Common myeloid progenitor, CD34-positive (primary cell): ENCODE data around the gene VAV3.

Experiments
- CTCF ChIA-PET: fragments of 350-600 bp; sonication (Branson Sonifier 250); formaldehyde crosslinking; loops from one replicate; lab custom pipeline; 2021; ENCODE audit warnings: antibody characterized with exemption; lab: Charles Lee
- POLR2A ChIA-PET: fragments of 350-600 bp; sonication (Branson Sonifier 250); formaldehyde crosslinking; loops from one replicate; lab custom pipeline; 2021; ENCODE audit warnings: antibody characterized with exemption; lab: Charles Lee
- DNase-seq, 3 donors: peaks; one replicate each; pipeline versions ENCODE4 v3.0.0 to v3.0.0-alpha.2; 2013
- H3K27ac ChIP-seq, 2 experiments: 1 replicate in 1 of 2; 2 replicates in 1 of 2; pipeline ENCODE4 v1.7.0; 2013; ENCODE audit warnings: inconsistent platforms in 2 of 2, low read length in 2 of 2, mild to moderate bottlenecking in 2 of 2, low read depth in 1 of 2, moderate library complexity in 1 of 2; ENCODE audit not compliant: severe bottlenecking in 2 of 2, insufficient read depth in 1 of 2, poor library complexity in 1 of 2
- H3K27me3 ChIP-seq, 5 experiments: replicated peaks in 2 of 5; 1 replicate in 3 of 5; 2 replicates in 2 of 5; pipeline versions ENCODE4 v1.6.1 to v1.7.0; 2013; ENCODE audit warnings: low read length in 4 of 5, mild to moderate bottlenecking in 2 of 5, moderate library complexity in 2 of 5, inconsistent platforms in 1 of 5; ENCODE audit not compliant: insufficient read depth in 5 of 5, control insufficient read depth in 4 of 5
- H3K36me3 ChIP-seq, 4 experiments: 1 replicate in 2 of 4; 2 replicates in 2 of 4; pipeline versions ENCODE4 v1.6.1 to v1.7.0; 2013; ENCODE audit warnings: low read length in 3 of 4, control low read depth in 1 of 4, mild to moderate bottlenecking in 1 of 4; ENCODE audit not compliant: control insufficient read depth in 4 of 4, insufficient read depth in 4 of 4
- H3K4me1 ChIP-seq, 4 experiments: 1 replicate in 3 of 4; 2 replicates in 1 of 4; pipeline versions ENCODE4 v1.6.1 to v1.7.1; 2013; ENCODE audit warnings: low read length in 3 of 4, mild to moderate bottlenecking in 3 of 4, control low read depth in 1 of 4, inconsistent platforms in 1 of 4, moderate library complexity in 1 of 4; ENCODE audit not compliant: control insufficient read depth in 4 of 4, insufficient read depth in 4 of 4; ENCODE audit errors: control extremely low read depth in 1 of 4
- H3K4me3 ChIP-seq, 7 experiments: 1 replicate in 4 of 7; 2 replicates in 3 of 7; pipeline versions ENCODE4 v1.5.1 to v1.7.0; 2013; ENCODE audit warnings: mild to moderate bottlenecking in 7 of 7, low read length in 6 of 7, moderate library complexity in 6 of 7, inconsistent platforms in 2 of 7, low read depth in 2 of 7, control low read depth in 1 of 7; ENCODE audit not compliant: insufficient read depth in 4 of 7, control insufficient read depth in 1 of 7; ENCODE audit errors: extremely low read depth in 1 of 7
- H3K9me3 ChIP-seq, 5 experiments: 1 replicate in 4 of 5; 2 replicates in 1 of 5; pipeline versions ENCODE4 v1.6.1 to v1.7.1; 2013; ENCODE audit warnings: low read length in 4 of 5, mild to moderate bottlenecking in 2 of 5, inconsistent platforms in 1 of 5, low read depth in 1 of 5, moderate library complexity in 1 of 5; ENCODE audit not compliant: control insufficient read depth in 4 of 5, insufficient read depth in 2 of 5; ENCODE audit errors: control extremely low read depth in 1 of 5
- WGBS: methylation state at CpG from one replicate; pipeline ENCODE4 v1.1.5; 2013; ENCODE audit not compliant: insufficient coverage; 5-methylcytosine and 5-hydroxymethylcytosine counted together

The VAV3 gene

DNA sequence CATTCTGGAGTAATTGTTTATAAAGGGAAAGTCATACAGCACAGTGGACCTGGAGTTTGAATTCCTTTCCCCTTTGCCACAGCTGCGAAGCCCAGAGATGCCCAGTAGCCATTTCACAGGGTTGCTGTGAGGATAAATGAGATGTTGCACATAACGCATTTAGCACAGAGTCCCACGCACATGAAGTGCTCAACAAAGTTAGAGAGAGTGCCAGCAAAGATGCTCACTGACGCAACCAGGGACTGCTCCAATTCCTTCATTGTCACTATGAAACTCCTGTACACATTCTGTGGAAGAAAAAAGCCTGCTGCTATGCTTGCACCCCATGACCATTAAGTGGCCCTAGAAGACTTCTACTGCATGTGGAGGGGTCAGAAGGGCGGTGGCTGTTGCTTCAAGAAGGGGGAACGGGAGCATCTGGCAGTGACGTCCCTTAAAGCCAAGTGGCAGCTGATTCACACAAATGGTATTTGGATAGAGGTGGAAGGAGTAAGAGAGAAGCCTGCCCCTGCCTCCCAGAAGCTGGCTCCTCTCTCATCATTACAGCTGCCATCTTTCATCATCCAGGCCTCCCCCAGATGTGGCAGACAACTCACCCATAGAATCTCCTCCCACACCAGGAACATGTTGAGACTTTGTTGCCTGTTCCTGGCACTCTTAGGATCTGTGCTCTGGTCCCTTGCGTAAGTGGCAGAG lies 26.5 kb upstream of the VAV3 start:
- DNase-seq: no peak
- Histone ChIP-seq H3K27ac (no peak overlapping the region), H3K9me3 (no peaks in the 10 kb centered on the region), H3K4me1 (no peaks in the 10 kb centered on the region), H3K27me3 (no peaks in the 10 kb centered on the region), H3K4me3 (no peak overlapping the region), H3K36me3 (no peaks in the 10 kb centered on the region)
- ChIA-PET CTCF (interaction anchor here (1.0 to 1.4 kb wide), 2 partner anchors 16 kb away, joined by 3 read pairs; no protein-coding TSS in a partner anchor), POLR2A (no interaction called here)
- WGBS: 98% methylated on average over 5 of the region's 8 CpGs

DNA sequence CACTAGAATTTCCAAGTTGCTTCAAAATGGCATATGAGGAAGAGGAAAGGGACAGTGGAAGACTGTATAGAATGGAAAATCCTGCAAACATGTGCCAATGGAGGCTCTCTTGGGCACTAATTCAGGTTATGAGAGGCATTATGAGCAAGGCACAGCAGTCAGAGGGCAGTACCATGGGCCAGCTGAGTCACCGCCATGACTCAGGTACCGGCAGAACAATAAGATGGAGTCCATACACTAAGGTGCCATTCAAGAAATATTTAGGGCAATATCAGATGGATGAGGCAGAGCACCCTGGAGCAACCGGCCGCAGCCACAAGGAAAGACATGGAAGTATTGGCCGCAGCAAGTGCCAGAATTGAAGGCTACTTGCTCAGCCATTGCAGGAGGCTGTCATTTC lies 25.6 kb upstream of the VAV3 start:
- DNase-seq: no peak
- 98% methylated on average over 5 of the region's 5 CpGs for WGBS
- CTCF ChIA-PET: no interaction called here
- H3K4me3 ChIP-seq: no peak overlapping the region
- no peak overlapping the region for H3K27ac ChIP-seq
- no peaks in the 10 kb centered on the region for H3K9me3 ChIP-seq
- H3K36me3 ChIP-seq: no peaks in the 10 kb centered on the region
- POLR2A ChIA-PET: no interaction called here
- no peaks in the 10 kb centered on the region for H3K4me1 ChIP-seq
- no peaks in the 10 kb centered on the region for H3K27me3 ChIP-seq

DNA sequence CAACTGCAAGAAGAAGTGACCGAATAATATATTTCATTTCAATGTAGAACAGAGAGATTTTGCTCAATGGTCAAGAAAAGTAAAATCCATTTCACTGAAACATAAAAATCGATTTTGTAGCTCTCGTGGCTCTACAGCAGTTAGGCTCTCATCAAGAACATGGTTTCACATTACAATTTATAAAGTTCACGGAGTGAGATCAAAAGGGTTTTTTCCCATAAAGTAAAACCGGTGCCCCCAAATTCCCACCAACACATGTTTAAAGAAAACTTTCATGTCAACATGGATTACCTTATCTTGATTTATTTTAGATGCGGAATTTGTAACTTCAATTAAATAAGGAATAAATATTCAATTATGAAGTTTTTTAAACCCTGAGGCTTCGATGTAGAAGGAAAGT lies 16.3 kb upstream of the VAV3 start:
- H3K9me3 ChIP-seq: no peaks in the 10 kb centered on the region
- no peak for DNase-seq
- no peaks in the 10 kb centered on the region for H3K27me3 ChIP-seq
- ChIA-PET POLR2A (no interaction called here), CTCF (interaction anchor here (0.8 kb wide), 1 partner anchor 57 kb away, joined by 3 read pairs; no protein-coding TSS in a partner anchor)
- H3K4me3 ChIP-seq: no peak overlapping the region
- no peaks in the 10 kb centered on the region for H3K4me1 ChIP-seq
- no peak overlapping the region for H3K27ac ChIP-seq
- H3K36me3 ChIP-seq: no peaks in the 10 kb centered on the region
- 95% methylated on average over 4 of the region's 7 CpGs for WGBS

DNA sequence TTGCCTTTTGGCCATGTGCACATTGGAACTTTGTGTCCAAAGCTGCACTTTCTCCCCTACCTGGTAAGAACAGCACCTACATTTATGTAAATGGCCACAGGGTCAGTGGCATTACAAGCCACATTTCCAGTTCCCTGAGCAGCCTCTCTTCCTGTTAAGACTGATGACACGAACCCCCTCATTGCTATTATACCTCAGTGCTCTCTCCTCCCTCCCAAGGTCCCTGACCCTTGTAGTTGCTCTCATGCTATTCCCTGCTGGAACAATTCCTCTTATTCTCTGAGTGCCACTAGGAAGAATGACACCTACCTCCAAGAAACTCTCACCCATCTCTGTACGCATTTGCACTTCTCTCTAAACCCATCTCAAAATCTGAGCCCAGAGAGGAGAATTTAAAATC lies 14.9 kb upstream of the VAV3 start:
- WGBS: no CpG with 5 or more reads among the region's 2 CpGs
- DNase-seq: no peak
- Histone ChIP-seq H3K27ac (no peak overlapping the region), H3K27me3 (no peaks in the 10 kb centered on the region), H3K9me3 (no peaks in the 10 kb centered on the region), H3K36me3 (no peaks in the 10 kb centered on the region), H3K4me3 (no peak overlapping the region), H3K4me1 (no peaks in the 10 kb centered on the region)
- POLR2A ChIA-PET: interaction anchor here (0.8 kb wide), 1 partner anchor 212 kb away, joined by 3 read pairs; no protein-coding TSS in a partner anchor
- CTCF ChIA-PET: no interaction called here

DNA sequence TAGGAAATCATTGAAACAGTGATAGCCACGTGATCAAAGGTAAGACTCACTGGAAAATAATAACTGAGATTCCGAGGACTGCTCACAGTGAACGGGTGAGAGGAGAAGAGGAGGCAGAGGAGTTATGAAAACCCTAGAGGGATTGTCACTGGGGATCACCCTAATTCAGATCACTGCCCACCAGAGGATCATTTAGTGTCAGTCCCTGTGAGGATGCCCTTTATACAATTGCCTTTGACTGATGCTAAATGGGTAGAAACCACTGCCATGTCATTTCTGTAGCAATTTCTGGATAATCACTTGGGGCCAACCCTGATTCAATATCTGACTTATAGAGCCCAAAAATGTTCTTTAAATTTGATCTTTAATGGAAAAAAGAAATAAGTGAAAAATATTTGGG lies 14.1 kb upstream of the VAV3 start:
- H3K4me3 ChIP-seq: no peak overlapping the region
- H3K9me3 ChIP-seq: no peaks in the 10 kb centered on the region
- no peak for DNase-seq
- H3K27me3 ChIP-seq: no peaks in the 10 kb centered on the region
- H3K36me3 ChIP-seq: no peaks in the 10 kb centered on the region
- CTCF ChIA-PET: no interaction called here
- WGBS: 100% methylated on average over 3 of the region's 3 CpGs
- H3K4me1 ChIP-seq: no peaks in the 10 kb centered on the region
- POLR2A ChIA-PET: interaction anchor here (0.8 kb wide), 1 partner anchor 211 kb away, joined by 3 read pairs; no protein-coding TSS in a partner anchor
- H3K27ac ChIP-seq: no peak overlapping the region

DNA sequence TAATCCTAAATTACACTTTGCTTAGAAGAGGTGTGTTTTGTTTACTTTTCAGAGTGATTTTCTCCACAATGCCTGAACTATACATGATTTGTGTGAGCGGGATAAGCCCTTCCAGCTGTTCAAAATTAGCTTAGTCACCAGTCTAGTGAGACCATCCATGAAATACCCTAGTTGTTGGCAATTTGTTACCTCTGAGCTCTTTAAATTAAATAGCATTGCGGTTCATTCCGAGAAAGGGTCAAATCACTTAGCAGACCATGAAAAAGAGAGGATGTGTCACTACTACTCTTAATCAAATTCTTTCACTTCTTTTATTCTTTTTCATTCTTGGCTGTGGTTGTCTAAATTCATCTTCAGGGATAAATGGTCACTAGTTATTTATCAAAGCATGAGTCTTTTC lies 11.9 kb upstream of the VAV3 start:
- no peaks in the 10 kb centered on the region for H3K27me3 ChIP-seq
- no peak overlapping the region for H3K4me3 ChIP-seq
- H3K4me1 ChIP-seq: no peaks in the 10 kb centered on the region
- H3K27ac ChIP-seq: no peak overlapping the region
- POLR2A ChIA-PET: interaction anchor here (0.6 kb wide), 1 partner anchor 11 kb away, joined by 3 read pairs; no protein-coding TSS in a partner anchor
- CTCF ChIA-PET: interaction anchor here (1.3 kb wide), 1 partner anchor 9 kb away, joined by 3 read pairs; no protein-coding TSS in a partner anchor
- 100% methylated on average over 1 of the region's 3 CpGs for WGBS
- no peaks in the 10 kb centered on the region for H3K9me3 ChIP-seq
- DNase-seq: no peak
- H3K36me3 ChIP-seq: no peaks in the 10 kb centered on the region

DNA sequence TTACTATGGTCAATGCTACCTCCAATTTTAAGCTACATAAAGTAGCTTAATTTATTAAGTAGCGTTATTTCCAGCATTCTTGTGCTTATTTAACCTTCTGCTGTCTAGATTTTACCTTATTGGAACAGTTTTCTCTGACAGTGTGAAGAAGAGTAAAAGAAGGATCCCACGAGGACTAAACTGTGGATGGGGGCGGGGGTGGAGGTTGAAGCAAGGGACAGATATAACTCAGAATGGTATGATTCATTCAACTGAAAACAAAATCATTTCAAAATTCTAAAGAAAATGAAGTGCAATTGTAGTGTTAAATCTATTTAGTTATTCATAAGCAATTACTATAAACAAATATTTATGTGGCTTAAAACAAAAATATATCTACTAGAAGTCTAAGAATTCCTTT lies 11.5 kb upstream of the VAV3 start:
- Histone ChIP-seq H3K9me3 (no peaks in the 10 kb centered on the region), H3K27ac (no peak overlapping the region), H3K4me3 (no peak overlapping the region), H3K4me1 (no peaks in the 10 kb centered on the region), H3K27me3 (no peaks in the 10 kb centered on the region), H3K36me3 (no peaks in the 10 kb centered on the region)
- CTCF ChIA-PET: interaction anchor here (1.2 to 1.6 kb wide), 3 partner anchors 8 to 149 kb away, joined by 3 to 4 read pairs (median 3); no protein-coding TSS in a partner anchor
- no peak for DNase-seq
- POLR2A ChIA-PET: no interaction called here
- WGBS: no CpG with 5 or more reads among the region's 3 CpGs
